Germinal center (tissue), 1 donor: Measurements from ENCODE around the gene LALBA.
"Not testable (repeated sequence)": the region's sequence is repeated elsewhere in the genome, so short reads cannot be mapped to it uniquely, and the experiment has no call there.

ENCODE experiments used
- DNase-seq: peaks from one replicate; pipeline ENCODE4 v3.0.0; 2012; ENCODE audit warnings: mixed read lengths, low spot score

Gene LALBA

DNA sequence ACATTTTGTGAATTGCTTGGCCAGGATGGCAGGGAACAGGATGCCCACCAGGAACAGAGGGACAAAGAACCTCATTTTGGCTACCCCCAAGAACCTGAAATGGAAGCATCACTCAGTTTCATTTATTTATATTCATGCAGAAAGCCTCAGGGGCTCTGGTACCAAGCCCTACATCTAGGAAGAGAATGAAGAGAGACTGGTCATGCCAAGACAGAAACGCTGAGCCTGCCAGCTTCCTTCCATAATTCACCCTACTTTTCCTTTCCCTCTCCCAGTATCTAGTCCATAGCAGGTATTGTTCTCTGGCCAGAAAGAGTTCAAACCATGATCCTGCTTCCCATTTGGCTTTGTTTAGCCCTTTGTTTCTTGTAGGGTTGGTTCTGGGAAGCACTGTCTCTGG is at the start of gene LALBA:
Gene LALBA, minus strand, starts transcription at position 101 of the 400 bp plus-strand sequence. Its CDS starts 26 bp downstream, at position 75.
- no peak for DNase-seq

GRCh38 chr12:48618541-48618940 is 48.7 kb upstream of the LALBA start:
- DNase-seq: peak; percentile 69

DNA sequence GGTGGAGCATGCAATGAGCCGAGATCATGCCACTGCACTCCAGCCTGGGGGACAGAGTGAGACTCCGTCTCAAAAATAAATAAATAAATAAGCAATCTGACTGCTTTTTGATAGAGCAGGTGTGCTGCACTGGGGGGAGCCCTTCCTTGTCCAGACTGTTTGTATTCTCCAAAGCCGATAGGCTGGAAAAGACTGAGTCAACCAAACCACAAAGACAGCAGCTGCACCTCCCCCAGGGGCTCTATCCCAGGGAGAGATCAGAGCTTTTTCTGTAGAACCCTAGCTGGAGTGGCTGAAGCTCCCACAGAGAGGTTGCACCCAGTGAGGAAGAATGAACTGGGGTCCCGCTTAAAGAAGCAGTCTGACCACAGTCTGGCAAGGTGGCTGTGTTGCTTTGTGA is 45.8 kb upstream of the LALBA start:
- DNase-seq: no peak

DNA sequence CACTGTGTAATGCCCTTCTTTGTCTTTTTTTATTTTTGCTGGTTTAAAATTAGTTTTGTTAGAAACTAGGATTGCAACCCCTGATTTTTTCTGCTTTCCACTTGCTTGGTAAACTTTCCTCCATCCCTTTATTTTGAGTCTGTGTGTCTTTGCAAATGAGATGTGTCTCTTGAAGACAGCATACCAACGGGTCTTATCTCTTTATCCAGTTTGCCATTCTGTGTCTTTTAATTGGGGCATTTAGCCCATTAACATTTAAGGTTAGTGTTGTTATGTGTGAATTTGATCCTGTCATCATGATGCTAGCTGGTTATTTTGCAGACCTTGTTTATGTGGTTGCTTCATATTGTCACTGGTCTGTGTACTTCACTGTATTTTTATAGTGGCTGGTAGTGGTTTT is 43.5 kb upstream of the LALBA start:
- no peak for DNase-seq

GRCh38 chr12:48602192-48602989 is 32.5 kb upstream of the LALBA start:
- DNase-seq: no peak

- no peak for DNase-seq
Measured at GRCh38 chr12:48601013-48601756, 31.3 kb upstream of the LALBA start.

DNA sequence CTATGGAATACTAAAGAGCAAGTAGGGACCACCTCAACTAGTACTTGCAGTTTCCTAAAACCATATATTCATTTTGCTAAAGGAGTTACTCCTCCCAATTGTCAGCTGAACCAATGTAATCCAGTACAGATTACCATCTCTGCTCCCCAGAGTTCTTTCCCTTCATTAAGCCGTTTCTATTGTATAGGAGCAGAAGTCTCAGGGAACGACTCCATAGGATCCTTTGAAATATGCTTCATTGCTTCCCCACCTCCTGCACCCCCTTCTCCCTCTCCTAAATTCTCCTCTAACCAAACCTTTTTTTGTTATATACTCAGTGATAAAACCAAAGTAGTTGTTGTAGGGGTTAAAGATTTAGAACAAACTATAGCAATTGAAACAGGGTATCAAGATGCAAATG is 30.7 kb upstream of the LALBA start:
- DNase-seq: no peak

- no peak for DNase-seq
Measured at GRCh38 chr12:48592591-48593086, 22.8 kb upstream of the LALBA start.

- no peak for DNase-seq
Measured at GRCh38 chr12:48586361-48586760, 16.5 kb upstream of the LALBA start.

DNA sequence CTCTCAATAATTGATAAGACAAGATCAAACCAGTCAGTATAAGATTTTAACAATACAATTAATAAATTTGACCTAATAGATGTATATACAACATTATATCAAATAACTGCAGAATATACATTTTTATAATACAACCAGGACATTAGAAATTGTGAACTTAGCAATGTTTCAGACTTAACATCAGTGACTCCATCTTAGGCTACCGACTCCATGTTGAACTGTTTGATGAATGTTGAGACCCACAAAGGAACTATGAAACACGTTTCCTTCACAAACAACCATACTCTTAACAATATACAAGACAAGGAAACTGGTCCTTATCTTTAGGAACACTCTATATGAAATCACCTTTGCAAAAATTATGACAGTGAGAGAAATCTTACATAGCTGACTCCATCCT is 13.9 kb upstream of the LALBA start:
- DNase-seq: no peak

- no peak for DNase-seq
Measured at GRCh38 chr12:48580831-48581230, 11.0 kb upstream of the LALBA start.

GRCh38 chr12:48572326-48572725 is 2.5 kb upstream of the LALBA start:
- DNase-seq: no peak

GRCh38 chr12:48567731-48568130 is 2.1 kb downstream of the LALBA start:
- DNase-seq: no peak

DNA sequence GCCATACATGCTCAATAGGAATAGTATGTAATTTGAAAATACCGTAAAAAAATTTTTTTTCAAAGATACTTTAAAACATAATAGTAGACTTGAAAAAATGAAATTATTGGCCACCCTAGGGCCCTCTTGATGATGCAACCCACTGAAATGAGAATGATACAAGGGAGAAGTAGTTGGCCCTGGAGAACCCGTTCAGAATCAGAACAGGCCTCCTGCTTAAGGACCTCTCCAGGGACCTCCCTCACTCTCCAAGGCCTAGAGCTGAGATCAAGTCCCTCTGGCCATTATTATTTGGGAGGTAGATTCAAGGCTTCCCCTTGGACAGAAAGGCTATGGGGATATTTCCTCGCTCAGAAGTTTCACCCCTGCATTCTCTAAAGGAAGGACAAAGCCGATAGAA is 11.9 kb downstream of the LALBA start:
- no peak for DNase-seq

DNA sequence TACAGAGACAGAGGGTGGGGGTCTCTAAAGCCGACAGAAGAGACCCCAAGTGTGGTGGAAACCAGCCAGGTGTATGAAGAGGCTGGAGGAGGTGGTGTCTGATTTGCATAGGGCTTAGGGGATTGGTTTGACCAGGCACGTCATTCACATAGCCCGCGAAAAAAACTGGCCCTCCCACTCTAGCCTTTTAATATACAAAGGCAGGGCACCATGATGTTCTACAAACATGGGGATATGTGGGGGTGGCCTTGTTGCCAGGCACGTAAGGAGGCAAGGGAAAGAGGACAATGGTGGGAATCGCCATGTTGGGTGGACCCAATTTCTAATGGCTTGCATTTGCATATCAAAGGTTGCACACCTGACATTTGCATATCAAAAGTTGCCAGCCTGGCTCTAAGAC is 13.2 kb downstream of the LALBA start:
- DNase-seq: no peak

DNA sequence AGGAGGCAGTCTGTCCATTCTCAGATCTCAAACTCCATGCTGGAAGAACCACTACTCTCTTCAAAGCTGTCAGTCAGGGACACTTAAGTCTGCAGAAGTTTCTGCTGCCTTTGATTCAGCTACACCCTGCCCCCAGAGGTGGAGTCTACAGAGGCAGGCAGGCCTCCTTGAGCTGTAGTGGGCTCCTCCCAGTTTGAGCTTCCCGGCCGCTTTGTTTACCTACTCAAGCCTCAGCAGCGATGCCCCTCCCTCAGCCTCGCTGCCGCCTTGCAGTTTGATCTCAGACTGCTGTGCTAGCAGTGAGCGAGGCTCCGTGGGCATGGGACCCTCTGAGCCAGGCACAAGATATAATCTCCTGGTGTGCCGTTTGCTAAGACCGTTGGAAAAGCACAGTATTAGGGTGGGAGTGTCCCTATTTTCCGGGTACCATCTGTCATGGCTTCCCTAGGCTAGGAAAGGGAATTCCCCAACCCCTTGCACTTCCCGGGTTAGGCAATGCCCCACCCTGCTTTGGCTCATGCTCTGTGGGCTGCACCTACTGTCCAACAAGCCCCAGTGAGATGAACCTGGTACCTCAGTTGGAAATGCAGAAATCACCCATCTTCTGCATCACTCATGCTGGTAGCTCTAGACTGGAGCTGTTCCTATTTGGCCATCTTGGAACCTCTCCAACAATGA is 16.0 kb downstream of the LALBA start:
- DNase-seq: not testable (repeated sequence)

GRCh38 chr12:48551636-48552035 is 18.2 kb downstream of the LALBA start:
- not testable (repeated sequence) for DNase-seq

DNA sequence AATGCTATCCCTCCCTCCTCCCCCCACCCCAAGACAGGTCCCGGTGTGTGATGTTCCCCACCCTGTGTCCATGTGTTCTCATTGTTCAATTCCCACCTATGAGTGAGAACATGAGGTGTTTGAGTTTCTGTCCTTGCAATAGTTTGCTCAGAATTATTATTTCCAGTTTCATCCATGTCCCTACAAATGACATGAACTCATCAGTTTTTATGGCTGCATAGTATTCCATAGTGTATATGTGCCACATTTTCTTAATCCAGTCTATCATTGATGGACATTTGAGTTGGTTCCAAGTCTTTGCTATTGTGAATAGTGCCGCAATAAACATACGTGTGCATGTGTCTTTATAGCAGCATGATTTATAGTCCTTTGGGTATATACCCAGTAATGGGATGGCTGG is 22.8 kb downstream of the LALBA start:
- DNase-seq: not testable (repeated sequence)

- DNase-seq: no peak
Measured at GRCh38 chr12:48545833-48546469, 23.9 kb downstream of the LALBA start.

DNA sequence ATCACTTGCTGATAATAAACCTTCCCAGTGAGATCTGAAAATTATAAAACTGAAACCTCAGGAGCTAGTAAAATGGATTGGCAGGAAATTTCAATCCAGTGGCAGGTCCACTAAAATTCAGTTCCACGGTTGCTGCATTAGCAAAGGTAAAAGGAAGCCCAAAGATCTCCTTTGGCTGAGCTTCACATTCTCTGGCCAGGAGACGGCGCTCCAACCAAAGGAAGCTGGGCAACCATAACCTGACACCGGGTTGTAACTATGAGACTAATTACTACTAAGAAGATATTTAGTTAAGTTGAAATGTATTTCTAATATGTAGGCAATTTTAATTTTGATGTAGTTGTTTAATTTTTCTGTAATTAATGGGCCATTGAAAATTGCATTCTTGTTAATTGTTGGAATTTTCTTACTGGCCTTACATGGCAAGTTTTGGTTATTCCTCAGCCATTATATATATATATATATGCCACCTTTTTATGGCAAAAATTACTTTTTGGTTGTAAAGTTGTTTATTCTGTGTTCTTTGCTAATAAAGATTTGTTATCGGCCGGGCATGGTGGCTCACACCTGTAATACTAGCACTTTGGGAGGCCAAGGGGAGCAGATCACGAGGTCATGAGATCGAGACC is 27.4 kb downstream of the LALBA start:
- peak; percentile 16 for DNase-seq

GRCh38 chr12:48536602-48537001 is 33.2 kb downstream of the LALBA start:
- DNase-seq: no peak

GRCh38 chr12:48532601-48533000 is 37.2 kb downstream of the LALBA start:
- DNase-seq: no peak
